ENCODE results near the gene SYNRG. TPM values are rescaled to one million over a fixed set of nuclear protein-coding genes. Genes with fewer than 3 reads are reported as not detected.
A peak's percentile ranks its signal among the peaks of the same experiment; 100 is the strongest.

SYNRG gene
- polyA plus RNA-seq, 1 donor: 33.2 TPM

- Histone ChIP-seq H3K9me3 (ENCODE audit: control insufficient read depth, low read depth, low read length) (no peaks in the 10 kb centered on the region), H3K4me3 (ENCODE audit: low read length) (peak within 1 kb of the TSS; percentile 66), H3K27ac (ENCODE audit: low read length) (peak within 1 kb of the TSS; percentile 85), H3K4me1 (ENCODE audit: control insufficient read depth, insufficient read depth, low read length) (peaks cover 16% of the 10 kb centered on the region), H3K36me3 (ENCODE audit: control insufficient read depth, insufficient read depth, low read length) (no peaks in the 10 kb centered on the region), H3K27me3 (ENCODE audit: control insufficient read depth, insufficient read depth, low read length) (no peaks in the 10 kb centered on the region)
- peak; percentile 83 to 91 for DNase-seq
- WGBS (ENCODE audit: insufficient coverage, low lambda C conversion rate): no CpG with 5 or more reads among the region's 100 CpGs
Observed at GRCh38 chr17:37489197-37490001, 119.8 kb downstream of the SYNRG start, which contains the start of gene DUSP14. TSS of gene DUSP14 (plus strand) at chr17:37489891. CDS start at chr17:37512273, 22,382 bp downstream.

GRCh38 chr17:37488607-37489196, 120.5 kb downstream of the SYNRG start:
- Histone ChIP-seq H3K4me1 (ENCODE audit: control insufficient read depth, insufficient read depth, low read length) (peaks cover 16% of the 10 kb centered on the region), H3K4me3 (ENCODE audit: low read length) (peak overlapping the region; percentile 66), H3K36me3 (ENCODE audit: control insufficient read depth, insufficient read depth, low read length) (no peaks in the 10 kb centered on the region), H3K27me3 (ENCODE audit: control insufficient read depth, insufficient read depth, low read length) (no peaks in the 10 kb centered on the region), H3K27ac (ENCODE audit: low read length) (peak overlapping the region; percentile 85), H3K9me3 (ENCODE audit: control insufficient read depth, low read depth, low read length) (no peaks in the 10 kb centered on the region)
- WGBS (ENCODE audit: insufficient coverage, low lambda C conversion rate): 20% methylated on average over 1 of the region's 25 CpGs
- peak; percentile 62 to 85 for DNase-seq

- peak; percentile 46 to 58 for DNase-seq
- H3K36me3 ChIP-seq (ENCODE audit: control insufficient read depth, insufficient read depth, low read length): no peaks in the 10 kb centered on the region
- H3K27me3 ChIP-seq (ENCODE audit: control insufficient read depth, insufficient read depth, low read length): no peaks in the 10 kb centered on the region
- 0% methylated on average over 3 of the region's 7 CpGs for WGBS (ENCODE audit: insufficient coverage, low lambda C conversion rate)
- no peaks in the 10 kb centered on the region for H3K9me3 ChIP-seq (ENCODE audit: control insufficient read depth, low read depth, low read length)
- H3K4me3 ChIP-seq (ENCODE audit: low read length): peak overlapping the region; percentile 66
- peak overlapping the region; percentile 85 for H3K27ac ChIP-seq (ENCODE audit: low read length)
- H3K4me1 ChIP-seq (ENCODE audit: control insufficient read depth, insufficient read depth, low read length): peaks cover 17% of the 10 kb centered on the region
Observed at GRCh38 chr17:37488009-37488604, 121.1 kb downstream of the SYNRG start.

DNA sequence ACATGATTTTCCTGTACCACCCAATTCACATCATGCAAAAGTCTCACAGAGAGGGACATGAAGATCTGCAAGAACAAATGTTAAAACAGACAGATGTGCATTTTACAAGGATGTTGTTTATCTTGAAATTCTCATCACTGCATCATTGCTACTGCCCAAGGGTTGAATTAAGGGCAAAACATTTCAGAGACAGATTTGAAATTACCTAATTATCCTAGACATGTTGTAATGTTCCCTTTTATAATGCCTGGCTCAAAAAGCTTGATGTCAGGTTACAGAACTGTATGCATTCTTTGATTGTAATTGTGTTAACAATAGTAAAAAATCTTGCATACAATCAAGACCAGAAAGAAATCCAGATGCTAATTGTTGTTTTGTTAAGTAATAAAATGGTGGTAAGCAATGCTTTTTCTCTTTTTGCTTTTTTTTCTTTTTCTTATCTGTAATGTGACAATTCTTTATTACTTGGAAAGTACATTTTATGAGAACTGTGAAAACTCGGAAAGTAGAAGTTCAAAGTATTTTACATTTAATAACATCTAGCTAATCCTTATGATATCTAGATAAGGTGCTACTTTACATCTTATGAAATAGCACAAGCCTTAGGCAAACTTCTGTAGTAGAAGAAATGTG, 123.2 kb downstream of the SYNRG start:
- WGBS (ENCODE audit: insufficient coverage, low lambda C conversion rate): 80% methylated on average over 1 of the region's 1 CpG

DNA sequence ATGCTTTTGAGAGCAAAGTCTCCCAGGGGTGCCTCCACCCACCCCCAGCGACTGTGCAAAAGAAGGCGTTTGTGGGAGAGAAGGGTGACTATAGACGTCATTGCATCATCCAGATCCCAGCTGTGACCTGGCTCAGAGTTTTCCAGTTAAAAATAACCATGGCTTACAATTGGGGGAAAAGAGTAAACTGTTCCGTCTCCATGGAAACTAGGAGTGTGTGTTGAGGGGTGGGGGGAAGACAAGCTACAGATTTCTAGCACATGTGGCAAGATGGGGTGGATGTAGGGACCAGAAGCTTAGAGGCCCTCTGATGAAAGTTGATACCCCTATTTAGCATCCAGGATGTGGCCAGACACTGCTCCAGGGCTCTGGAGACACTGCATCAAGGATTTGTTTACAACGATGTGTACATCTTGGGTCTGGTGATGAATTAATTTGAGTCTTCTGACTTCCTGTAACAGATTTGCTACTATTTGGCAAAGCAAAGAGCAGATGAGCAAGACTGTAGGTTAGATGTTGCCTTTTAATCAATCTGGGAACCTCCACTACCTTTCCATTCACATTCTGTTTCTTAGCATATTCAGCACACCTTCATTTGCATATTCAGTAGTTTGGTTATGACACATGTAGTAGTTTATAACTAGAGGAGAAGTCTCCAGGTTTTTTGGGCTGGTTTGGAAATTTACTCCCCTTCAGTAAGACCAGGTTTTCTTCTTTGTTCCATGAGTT, 125.7 kb downstream of the SYNRG start:
- Histone ChIP-seq H3K27ac (ENCODE audit: low read length) (peak overlapping the region; percentile 20), H3K4me1 (ENCODE audit: control insufficient read depth, insufficient read depth, low read length) (peaks cover 13% of the 10 kb centered on the region), H3K27me3 (ENCODE audit: control insufficient read depth, insufficient read depth, low read length) (no peaks in the 10 kb centered on the region), H3K9me3 (ENCODE audit: control insufficient read depth, low read depth, low read length) (no peaks in the 10 kb centered on the region), H3K36me3 (ENCODE audit: control insufficient read depth, insufficient read depth, low read length) (peaks cover 12% of the 10 kb centered on the region), H3K4me3 (ENCODE audit: low read length) (no peak overlapping the region)
- WGBS (ENCODE audit: insufficient coverage, low lambda C conversion rate): no CpG with 5 or more reads among the region's 5 CpGs
- DNase-seq: peak; percentile 48 to 61

More for the DNA sequence above, 123.2 kb downstream of the SYNRG start:
- Histone ChIP-seq H3K4me3 (ENCODE audit: low read length) (no peak overlapping the region), H3K36me3 (ENCODE audit: control insufficient read depth, insufficient read depth, low read length) (no peaks in the 10 kb centered on the region), H3K4me1 (ENCODE audit: control insufficient read depth, insufficient read depth, low read length) (peaks cover 17% of the 10 kb centered on the region), H3K27me3 (ENCODE audit: control insufficient read depth, insufficient read depth, low read length) (no peaks in the 10 kb centered on the region), H3K27ac (ENCODE audit: low read length) (no peak overlapping the region), H3K9me3 (ENCODE audit: control insufficient read depth, low read depth, low read length) (no peaks in the 10 kb centered on the region)
- DNase-seq: no peak

GRCh38 chr17:37481001-37481665, 128.1 kb downstream of the SYNRG start:
- DNase-seq: no peak
- Histone ChIP-seq H3K9me3 (ENCODE audit: control insufficient read depth, low read depth, low read length) (no peaks in the 10 kb centered on the region), H3K36me3 (ENCODE audit: control insufficient read depth, insufficient read depth, low read length) (peaks cover 35% of the 10 kb centered on the region), H3K4me1 (ENCODE audit: control insufficient read depth, insufficient read depth, low read length) (peaks cover 5% of the 10 kb centered on the region), H3K27ac (ENCODE audit: low read length) (no peak overlapping the region), H3K27me3 (ENCODE audit: control insufficient read depth, insufficient read depth, low read length) (no peaks in the 10 kb centered on the region), H3K4me3 (ENCODE audit: low read length) (no peak overlapping the region)
- 100% methylated on average over 1 of the region's 9 CpGs for WGBS (ENCODE audit: insufficient coverage, low lambda C conversion rate)

- Histone ChIP-seq H3K4me1 (ENCODE audit: control insufficient read depth, insufficient read depth, low read length) (peaks cover 5% of the 10 kb centered on the region), H3K36me3 (ENCODE audit: control insufficient read depth, insufficient read depth, low read length) (peaks cover 42% of the 10 kb centered on the region), H3K27ac (ENCODE audit: low read length) (no peak overlapping the region), H3K27me3 (ENCODE audit: control insufficient read depth, insufficient read depth, low read length) (no peaks in the 10 kb centered on the region), H3K4me3 (ENCODE audit: low read length) (no peak overlapping the region), H3K9me3 (ENCODE audit: control insufficient read depth, low read depth, low read length) (no peaks in the 10 kb centered on the region)
- WGBS (ENCODE audit: insufficient coverage, low lambda C conversion rate): no CpG with 5 or more reads among the region's 2 CpGs
- DNase-seq: no peak
Observed at GRCh38 chr17:37480427-37480826, 128.8 kb downstream of the SYNRG start.

DNA sequence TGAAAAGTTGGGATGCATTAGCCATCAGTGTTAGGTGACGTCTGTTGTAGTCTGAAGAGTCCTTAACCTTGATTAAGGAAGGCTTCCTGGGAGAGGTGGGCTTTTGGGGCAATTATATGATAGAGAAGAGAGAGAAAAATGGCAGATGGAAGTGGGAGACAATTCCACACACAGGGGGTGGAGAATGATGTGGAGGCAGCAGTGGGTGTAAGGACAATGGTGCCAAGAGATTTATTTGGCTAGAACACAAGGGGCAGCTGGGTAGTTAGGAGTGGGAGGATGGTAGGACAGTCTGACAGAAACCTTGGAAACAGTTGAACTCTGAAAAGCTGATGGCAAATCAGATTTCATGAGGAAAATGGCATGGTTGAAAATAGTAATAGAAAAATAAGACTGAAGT, 130.2 kb downstream of the SYNRG start:
- Histone ChIP-seq H3K36me3 (ENCODE audit: control insufficient read depth, insufficient read depth, low read length) (peaks cover 50% of the 10 kb centered on the region), H3K4me1 (ENCODE audit: control insufficient read depth, insufficient read depth, low read length) (peaks cover 5% of the 10 kb centered on the region), H3K9me3 (ENCODE audit: control insufficient read depth, low read depth, low read length) (no peaks in the 10 kb centered on the region), H3K27ac (ENCODE audit: low read length) (no peak overlapping the region), H3K27me3 (ENCODE audit: control insufficient read depth, insufficient read depth, low read length) (no peaks in the 10 kb centered on the region), H3K4me3 (ENCODE audit: low read length) (no peak overlapping the region)
- DNase-seq: no peak
- WGBS (ENCODE audit: insufficient coverage, low lambda C conversion rate): no CpG with 5 or more reads among the region's 1 CpG

DNA sequence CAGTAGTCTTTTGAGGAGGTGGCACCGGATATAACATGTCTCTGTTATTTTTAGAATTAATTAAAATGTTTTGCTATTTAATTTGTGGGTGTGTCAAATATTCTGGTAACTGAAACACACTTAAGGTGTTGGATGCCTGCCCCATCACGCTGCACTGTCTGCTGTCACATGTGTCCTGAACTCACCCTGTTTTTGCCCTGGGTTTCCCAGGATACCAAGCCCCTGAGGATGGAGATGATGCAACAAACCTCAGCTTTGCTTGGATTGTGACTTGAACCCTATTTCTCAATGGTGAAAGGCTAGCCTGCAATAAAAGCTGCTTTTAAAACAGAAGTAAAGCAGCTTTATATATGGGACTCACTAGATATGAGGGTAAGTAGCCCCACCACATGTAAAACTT, 131.0 kb downstream of the SYNRG start:
- H3K27ac ChIP-seq (ENCODE audit: low read length): no peak overlapping the region
- H3K36me3 ChIP-seq (ENCODE audit: control insufficient read depth, insufficient read depth, low read length): peaks cover 58% of the 10 kb centered on the region
- H3K4me1 ChIP-seq (ENCODE audit: control insufficient read depth, insufficient read depth, low read length): peaks cover 5% of the 10 kb centered on the region
- DNase-seq: no peak
- H3K9me3 ChIP-seq (ENCODE audit: control insufficient read depth, low read depth, low read length): no peaks in the 10 kb centered on the region
- WGBS (ENCODE audit: insufficient coverage, low lambda C conversion rate): no CpG with 5 or more reads among the region's 2 CpGs
- no peak overlapping the region for H3K4me3 ChIP-seq (ENCODE audit: low read length)
- H3K27me3 ChIP-seq (ENCODE audit: control insufficient read depth, insufficient read depth, low read length): no peaks in the 10 kb centered on the region

Data from large intestine (tissue), 3 donors.